Prostate gland (tissue), 2 donors: ENCODE data around the gene TRH. TPM values are rescaled to one million over a fixed set of nuclear protein-coding genes. Genes with fewer than 3 reads are reported as not detected.
A peak's percentile ranks its signal among the peaks of the same experiment; 100 is the strongest.

ENCODE experiments used
- DNase-seq: peaks from one replicate; pipeline ENCODE4 v3.0.0-alpha.2; 2019; ENCODE audit warnings: low spot score
- H3K27ac ChIP-seq, 2 donors: fragments of 200-600 bp; sonication (generic); 2 replicates each; pipeline ENCODE4 v1.5.1; 2017 to 2019
- H3K27me3 ChIP-seq: fragments of 200-600 bp; sonication (generic); replicated peaks from 2 replicates; pipeline ENCODE4 v1.5.1; 2019; ENCODE audit not compliant: insufficient read depth
- H3K36me3 ChIP-seq, 2 donors: fragments of 200-600 bp; sonication (generic); 1 replicate in 1 of 2; 2 replicates in 1 of 2; pipeline versions ENCODE4 v1.5.1 to v1.8.1; 2017 to 2019
- H3K4me1 ChIP-seq: fragments of 200-600 bp; sonication (generic); replicated peaks from 2 replicates; pipeline ENCODE4 v1.5.1; 2019
- H3K4me3 ChIP-seq, 2 donors: fragments of 200-600 bp; sonication (generic); 2 replicates each; pipeline ENCODE4 v1.5.1; 2017 to 2019
- H3K9me3 ChIP-seq: fragments of 200-600 bp; sonication (generic); 2 replicates; pipeline ENCODE4 v1.5.1; 2017
- POLR2A ChIP-seq: fragments of 450-650 bp; IDR thresholded peaks from one replicate; pipeline ENCODE4 v1.6.1; 2016; ENCODE audit warnings: antibody characterized with exemption, mild to moderate bottlenecking
- POLR2AphosphoS5 ChIP-seq: sonication (generic); formaldehyde crosslinking; IDR thresholded peaks from one replicate; pipeline ENCODE4 v1.6.1; 2017; ENCODE audit warnings: antibody characterized with exemption
- WGBS: methylation state at CpG from one replicate; pipeline ENCODE4 v1.1.5; 2018; 5-methylcytosine and 5-hydroxymethylcytosine counted together
- intact Hi-C: fragments of 100-400 bp; cut with DNase I; formaldehyde crosslinking; loops from one replicate; pipeline ENCODE4 v1.14.2; 2022
- total RNA-seq, 2 donors: library from RNA; depleted of rRNA; stranded (reverse); fragments of >200 nt; gene quantifications; one replicate each; pipeline ENCODE4 v1.1.0, GENCODE V29; 2016
- TF ChIP-seq, protein P1 (sequence below), 4 experiments: fragments of 200-600 bp in 2 of 4; fragments of 450-650 bp in 2 of 4; sonication (generic) in 2 of 4; IDR thresholded peaks; 1 replicate in 3 of 4; 2 replicates in 1 of 4; pipeline ENCODE4 v1.5.1; 2016 to 2019; ENCODE audit warnings: antibody characterized with exemption in 4 of 4, mild to moderate bottlenecking in 2 of 4, moderate library complexity in 2 of 4

The TRH gene
- total RNA-seq, 2 donors from 2014 or later, result 0.97 TPM; not detected in 1

- DNase-seq, result no peak
- WGBS, result 89% methylated on average over 3 of the region's 3 CpGs
- H3K9me3 ChIP-seq, result no peaks in the 10 kb centered on the region
- no peaks in the 10 kb centered on the region for H3K36me3 ChIP-seq
- intact Hi-C loops, result loop anchor here (10.0 kb wide), 1 partner anchor 65 kb away; no protein-coding TSS in a partner anchor
- no peaks in the 10 kb centered on the region for H3K4me1 ChIP-seq
- TF ChIP-seq POLR2A (no peak), POLR2AphosphoS5 (no peak)
- TF ChIP-seq, protein P1, sequence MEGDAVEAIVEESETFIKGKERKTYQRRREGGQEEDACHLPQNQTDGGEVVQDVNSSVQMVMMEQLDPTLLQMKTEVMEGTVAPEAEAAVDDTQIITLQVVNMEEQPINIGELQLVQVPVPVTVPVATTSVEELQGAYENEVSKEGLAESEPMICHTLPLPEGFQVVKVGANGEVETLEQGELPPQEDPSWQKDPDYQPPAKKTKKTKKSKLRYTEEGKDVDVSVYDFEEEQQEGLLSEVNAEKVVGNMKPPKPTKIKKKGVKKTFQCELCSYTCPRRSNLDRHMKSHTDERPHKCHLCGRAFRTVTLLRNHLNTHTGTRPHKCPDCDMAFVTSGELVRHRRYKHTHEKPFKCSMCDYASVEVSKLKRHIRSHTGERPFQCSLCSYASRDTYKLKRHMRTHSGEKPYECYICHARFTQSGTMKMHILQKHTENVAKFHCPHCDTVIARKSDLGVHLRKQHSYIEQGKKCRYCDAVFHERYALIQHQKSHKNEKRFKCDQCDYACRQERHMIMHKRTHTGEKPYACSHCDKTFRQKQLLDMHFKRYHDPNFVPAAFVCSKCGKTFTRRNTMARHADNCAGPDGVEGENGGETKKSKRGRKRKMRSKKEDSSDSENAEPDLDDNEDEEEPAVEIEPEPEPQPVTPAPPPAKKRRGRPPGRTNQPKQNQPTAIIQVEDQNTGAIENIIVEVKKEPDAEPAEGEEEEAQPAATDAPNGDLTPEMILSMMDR (IDR thresholded peaks at IDR 0.05), result no peak
- no peak overlapping the region for H3K27ac ChIP-seq
- no peak overlapping the region for H3K4me3 ChIP-seq
- H3K27me3 ChIP-seq, result no peaks in the 10 kb centered on the region
Measured at GRCh38 chr3:129940086-129940485, 34.4 kb upstream of the TRH start.

DNA sequence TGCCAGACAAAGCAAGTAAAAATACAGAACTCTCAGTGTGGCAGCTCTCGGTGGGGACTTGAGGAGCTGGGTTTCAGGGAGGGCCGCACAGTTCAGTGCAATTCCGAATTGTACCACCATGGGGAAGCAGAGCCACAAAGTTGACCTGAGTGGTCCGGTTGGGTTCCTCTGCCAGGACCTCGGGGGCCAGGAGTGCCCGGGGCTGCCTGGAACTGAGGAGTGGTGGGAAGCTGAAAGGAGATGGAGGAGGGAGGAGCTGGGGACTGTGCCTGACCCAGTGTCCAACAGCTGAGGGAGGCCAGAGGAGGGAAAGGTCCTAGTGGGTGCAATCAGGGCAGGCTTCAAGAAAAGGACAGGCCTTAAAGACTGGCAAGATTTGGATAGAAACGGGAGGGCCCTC is 32.2 kb upstream of the TRH start:
- Histone ChIP-seq H3K27me3 (no peaks in the 10 kb centered on the region), H3K27ac (no peak overlapping the region), H3K9me3 (no peaks in the 10 kb centered on the region), H3K36me3 (no peaks in the 10 kb centered on the region), H3K4me1 (no peaks in the 10 kb centered on the region), H3K4me3 (no peak overlapping the region)
- peak; percentile 27 for DNase-seq
- no peak for TF ChIP-seq POLR2AphosphoS5
- TF ChIP-seq, protein P1 (IDR thresholded peaks at IDR 0.05), result peak; percentile 56 to 86 (median 67)
- intact Hi-C loops, result loop anchor here (10.0 kb wide), 1 partner anchor 63 kb away; no protein-coding TSS in a partner anchor
- WGBS, result 17% methylated on average over 7 of the region's 7 CpGs

DNA sequence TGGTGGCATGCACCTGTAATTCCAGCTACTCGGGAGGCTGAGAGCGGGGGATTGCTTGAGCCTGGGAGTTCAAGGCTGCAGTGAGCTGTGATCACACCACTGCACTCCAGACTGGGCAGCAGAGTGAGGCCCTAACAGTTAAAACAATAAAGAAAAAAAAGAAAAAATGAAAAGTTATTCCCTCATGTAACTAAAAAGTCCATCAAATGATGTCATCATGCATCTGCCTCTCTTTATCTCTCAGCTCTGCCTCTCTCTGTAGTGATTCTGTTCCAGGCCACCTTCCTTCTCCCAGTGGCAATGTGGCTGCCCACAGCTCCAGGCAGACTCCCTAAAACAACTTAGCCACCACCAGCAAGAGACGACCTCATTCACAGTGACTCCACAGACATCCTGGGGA is 31.5 kb upstream of the TRH start:
- Histone ChIP-seq H3K4me1 (no peaks in the 10 kb centered on the region), H3K4me3 (no peak overlapping the region), H3K9me3 (no peaks in the 10 kb centered on the region), H3K36me3 (no peaks in the 10 kb centered on the region), H3K27ac (no peak overlapping the region), H3K27me3 (no peaks in the 10 kb centered on the region)
- TF ChIP-seq POLR2A (no peak), POLR2AphosphoS5 (no peak)
- TF ChIP-seq, protein P1 (IDR thresholded peaks at IDR 0.05), result no peak
- intact Hi-C loops, result loop anchor here (10.0 kb wide), 1 partner anchor 62 kb away; no protein-coding TSS in a partner anchor
- DNase-seq, result no peak
- 74% methylated on average over 3 of the region's 3 CpGs for WGBS

GRCh38 chr3:129944709-129945108 is 29.8 kb upstream of the TRH start:
- no peaks in the 10 kb centered on the region for H3K36me3 ChIP-seq
- TF ChIP-seq, protein P1 (IDR thresholded peaks at IDR 0.05), result no peak
- no peak for TF ChIP-seq POLR2AphosphoS5
- no peak for TF ChIP-seq POLR2A
- no peaks in the 10 kb centered on the region for H3K4me1 ChIP-seq
- H3K4me3 ChIP-seq, result no peak overlapping the region
- H3K9me3 ChIP-seq, result no peaks in the 10 kb centered on the region
- DNase-seq, result no peak
- intact Hi-C loops, result loop anchor here (10.0 kb wide), 1 partner anchor 60 kb away; no protein-coding TSS in a partner anchor
- 96% methylated on average over 7 of the region's 7 CpGs for WGBS
- no peak overlapping the region for H3K27ac ChIP-seq
- H3K27me3 ChIP-seq, result no peaks in the 10 kb centered on the region

DNA sequence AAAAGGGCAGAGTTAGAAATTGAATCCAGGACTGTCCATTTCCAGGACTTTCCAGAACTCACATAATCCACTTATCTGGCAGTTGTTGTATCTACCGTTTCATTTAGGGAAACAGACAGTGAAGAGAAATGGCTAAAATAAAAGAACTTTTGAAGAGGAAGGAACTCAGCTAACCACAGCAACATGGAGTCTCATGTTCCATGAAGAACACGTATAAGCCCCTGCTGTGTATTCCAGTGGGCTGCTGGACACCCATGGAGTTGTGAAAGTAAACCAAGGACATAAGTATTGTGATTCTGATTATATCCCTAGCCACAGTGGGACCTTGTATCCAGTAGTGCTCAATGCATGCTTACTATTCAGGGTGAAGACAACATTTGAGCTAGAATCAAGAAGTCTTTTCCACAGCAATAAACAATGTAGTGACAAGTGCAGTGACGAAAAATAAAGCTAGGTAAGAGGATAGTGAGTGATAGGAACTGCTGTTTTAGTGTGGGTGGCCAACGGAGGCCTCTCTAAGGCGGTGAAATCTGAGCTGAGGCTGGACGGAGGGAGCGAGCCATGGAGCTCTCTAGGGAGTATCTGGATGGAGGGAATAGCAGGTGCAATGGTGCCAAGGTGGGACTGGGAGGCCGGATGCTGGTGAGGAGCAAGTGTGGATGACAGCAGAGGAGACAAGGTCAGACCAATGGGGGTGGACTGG is 26.8 kb upstream of the TRH start:
- DNase-seq, result no peak
- H3K4me1 ChIP-seq, result no peaks in the 10 kb centered on the region
- H3K36me3 ChIP-seq, result no peaks in the 10 kb centered on the region
- intact Hi-C loops, result loop anchor here (10.0 kb wide), 1 partner anchor 57 kb away; no protein-coding TSS in a partner anchor
- no peaks in the 10 kb centered on the region for H3K9me3 ChIP-seq
- H3K27me3 ChIP-seq, result no peaks in the 10 kb centered on the region
- 71% methylated on average over 8 of the region's 8 CpGs for WGBS
- H3K27ac ChIP-seq, result no peak overlapping the region
- no peak overlapping the region for H3K4me3 ChIP-seq
- TF ChIP-seq, protein P1 (IDR thresholded peaks at IDR 0.05), result no peak
- no peak for TF ChIP-seq POLR2AphosphoS5
- no peak for TF ChIP-seq POLR2A
